GM18502 (cell line): ENCODE measurements around the gene EPB41L5.
"Not testable (repeated sequence)": the region's sequence is repeated elsewhere in the genome, so short reads cannot be mapped to it uniquely, and the experiment has no call there.

Experiments used
- ATAC-seq: cut with Tn5 transposase; IDR thresholded peaks from one replicate; pipeline ENCODE4 v1.9.1; 2021; ENCODE audit warnings: mild to moderate bottlenecking; ENCODE audit not compliant: unreplicated experiment, poor library complexity

Gene EPB41L5

GRCh38 chr2:120133572-120134244 is 120.8 kb downstream of the EPB41L5 start:
- ATAC-seq, result no peak

DNA sequence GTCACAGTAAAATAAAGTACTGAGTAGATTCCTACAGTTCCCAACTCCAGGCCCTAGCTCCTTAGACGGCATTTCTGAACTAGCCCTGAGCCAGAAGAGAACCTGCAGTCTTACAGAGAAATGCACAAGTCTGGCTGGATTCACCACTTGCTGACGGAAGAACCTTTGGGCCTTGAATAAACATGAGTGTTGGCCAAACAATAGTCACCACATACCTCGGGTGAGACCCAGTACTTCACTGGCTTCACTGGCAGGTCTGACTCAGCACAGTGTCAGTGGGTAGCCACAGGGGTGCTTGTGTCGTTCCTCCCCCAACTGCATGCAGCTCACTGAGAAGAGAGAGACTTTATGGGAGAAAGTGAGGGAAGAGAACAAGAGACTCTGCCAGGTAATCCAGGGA is 121.4 kb downstream of the EPB41L5 start:
- ATAC-seq, result no peak

GRCh38 chr2:120135013-120135412 is 122.1 kb downstream of the EPB41L5 start:
- not testable (repeated sequence) for ATAC-seq

GRCh38 chr2:120140866-120141265 is 128.0 kb downstream of the EPB41L5 start:
- ATAC-seq, result no peak

DNA sequence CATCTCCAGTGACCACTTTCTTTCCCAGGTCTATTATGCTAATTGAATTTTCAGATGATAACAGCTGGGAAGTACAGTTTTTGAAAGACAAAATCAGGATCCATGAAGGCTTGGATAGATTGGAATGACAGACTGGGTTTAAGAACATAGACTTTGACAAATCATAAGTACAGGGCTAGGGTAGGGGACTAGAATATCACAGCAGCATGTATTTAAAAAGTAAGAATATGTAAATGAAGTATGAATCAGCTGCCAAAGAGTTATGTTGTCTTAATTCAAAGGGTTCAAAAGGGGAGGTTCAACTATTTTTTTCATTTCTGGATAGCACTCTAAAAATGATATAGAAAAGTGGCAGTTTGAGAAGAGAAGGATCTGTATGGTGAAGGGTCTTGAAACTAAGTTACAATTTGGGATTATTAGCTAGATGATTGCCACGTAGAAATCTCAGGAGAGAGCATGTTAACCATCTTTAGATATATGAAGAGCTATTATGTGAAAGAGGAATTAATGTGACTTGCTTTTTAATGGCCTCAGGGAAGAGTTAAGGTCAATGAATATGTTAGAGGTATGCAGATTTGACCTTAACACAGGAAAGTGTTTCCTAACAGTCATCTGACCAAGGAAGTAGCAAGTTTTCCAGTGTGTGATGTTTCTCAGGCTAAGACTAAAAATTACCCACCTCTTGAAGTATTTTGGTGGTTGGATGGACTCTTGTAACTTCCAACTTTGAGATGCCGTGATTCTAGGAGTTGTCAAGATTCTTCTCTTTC is 128.6 kb downstream of the EPB41L5 start:
- ATAC-seq, result no peak

DNA sequence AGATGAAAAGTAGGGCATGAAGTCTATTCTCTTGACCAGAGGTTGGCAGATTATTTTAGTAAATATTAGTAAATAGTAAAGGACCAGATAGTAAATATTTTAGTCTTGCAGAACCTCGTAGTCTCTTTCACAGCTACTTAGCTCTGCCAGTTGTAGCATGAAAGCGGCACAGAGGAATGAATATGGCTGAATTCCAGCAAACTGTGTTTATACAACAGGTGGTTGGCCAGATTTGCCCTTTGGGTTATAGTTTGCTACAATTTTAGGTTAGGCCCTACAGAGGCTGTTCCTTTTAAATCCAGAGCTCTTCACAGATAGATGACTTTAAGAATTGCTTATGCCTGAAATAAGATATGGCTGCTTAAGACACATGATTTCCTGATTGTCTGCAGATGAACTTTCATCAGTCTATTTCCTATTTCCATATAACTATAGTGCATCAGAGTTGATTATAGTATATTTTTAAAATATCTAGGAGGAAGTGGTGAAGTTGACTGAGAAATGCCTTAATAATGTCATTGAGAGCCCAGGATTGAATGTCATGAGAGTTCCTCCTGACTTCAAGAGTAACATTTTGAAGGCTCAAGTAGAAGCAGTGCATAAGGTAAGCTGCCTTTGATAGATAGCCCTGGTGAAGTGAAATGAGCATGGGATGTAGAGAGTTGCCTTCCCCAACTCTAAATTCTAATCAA is 129.8 kb downstream of the EPB41L5 start:
- no peak for ATAC-seq

DNA sequence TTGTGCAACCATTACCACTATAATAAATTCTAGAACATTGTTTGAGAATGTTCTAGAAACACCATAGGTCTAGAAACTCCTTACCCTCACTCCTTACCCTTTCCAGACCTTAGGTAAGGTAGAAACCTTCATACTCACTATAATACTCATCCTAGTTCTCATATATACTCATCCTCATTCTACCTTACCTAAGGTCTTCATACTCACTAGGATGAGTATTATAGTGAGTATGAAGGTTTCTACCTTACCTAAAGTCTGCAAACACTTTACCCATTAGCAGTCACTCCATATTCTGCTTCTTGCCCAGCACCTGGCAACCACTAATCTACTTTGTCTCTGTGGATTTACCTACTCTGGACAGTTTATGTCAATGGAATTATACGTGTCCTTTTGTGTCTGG is 135.4 kb downstream of the EPB41L5 start:
- no peak for ATAC-seq

DNA sequence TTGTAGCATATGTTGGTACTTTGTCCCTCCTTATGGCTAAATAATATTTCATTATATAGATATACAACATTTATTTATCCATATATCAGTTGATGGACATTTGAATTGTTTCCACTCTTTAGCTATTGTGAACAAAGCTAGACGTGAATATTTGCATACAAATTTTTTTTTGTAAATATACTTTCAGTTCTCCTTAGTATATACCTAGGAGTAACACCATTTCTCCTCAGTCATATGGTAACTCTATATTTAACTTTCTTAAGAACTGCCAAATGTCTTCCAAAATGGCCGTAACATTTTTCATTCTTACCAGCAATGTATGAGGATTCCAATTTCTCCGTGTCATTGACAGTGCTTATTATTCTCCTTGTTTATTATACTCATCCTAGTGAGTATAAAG is 135.8 kb downstream of the EPB41L5 start:
- no peak for ATAC-seq

- no peak for ATAC-seq
Measured at GRCh38 chr2:120149406-120149805, 136.5 kb downstream of the EPB41L5 start.

- ATAC-seq, result no peak
Measured at GRCh38 chr2:120150040-120150482, 137.2 kb downstream of the EPB41L5 start.

- ATAC-seq, result no peak
Measured at GRCh38 chr2:120155308-120155707, 142.4 kb downstream of the EPB41L5 start.

DNA sequence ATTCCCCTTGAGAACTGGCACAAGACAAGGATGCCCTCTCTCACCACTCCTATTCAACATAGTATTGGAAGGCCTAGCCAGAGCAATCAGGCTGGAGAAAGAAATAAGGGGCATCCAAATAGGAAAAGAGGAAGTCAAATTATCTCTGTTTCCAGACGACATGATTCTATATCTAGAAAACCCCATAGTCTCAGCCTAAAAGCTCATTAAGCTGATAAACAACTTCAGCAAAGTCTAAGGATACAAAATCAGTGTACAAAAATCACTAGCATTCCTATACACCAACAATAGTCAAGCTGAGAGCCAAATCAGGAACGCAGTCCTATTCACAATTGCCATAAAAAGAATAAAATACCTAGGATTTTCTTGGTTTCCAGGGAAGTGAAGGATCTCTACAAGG is 145.8 kb downstream of the EPB41L5 start:
- not testable (repeated sequence) for ATAC-seq

- ATAC-seq, result no peak
Measured at GRCh38 chr2:120161190-120161589, 148.3 kb downstream of the EPB41L5 start.

GRCh38 chr2:120162716-120163115 is 149.8 kb downstream of the EPB41L5 start:
- no peak for ATAC-seq

DNA sequence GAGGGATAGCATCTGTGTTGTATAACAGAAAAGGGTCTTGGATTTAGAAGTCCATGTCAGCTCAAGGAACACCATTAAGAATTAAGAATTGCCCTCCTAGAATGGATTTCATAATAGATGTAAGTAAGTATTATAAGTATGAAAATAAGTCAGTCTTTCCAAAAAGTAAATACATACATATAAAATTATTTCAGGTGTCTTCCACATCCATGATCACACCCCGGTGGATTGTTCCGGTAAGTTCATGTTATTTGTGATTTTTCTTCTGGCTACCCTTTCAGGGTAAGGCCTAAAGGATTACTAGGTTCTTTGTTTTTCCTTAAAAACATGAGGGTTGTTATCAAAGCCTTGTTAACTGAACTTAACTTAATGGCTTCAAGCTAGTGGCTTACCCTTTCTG is 154.4 kb downstream of the EPB41L5 start:
- no peak for ATAC-seq

DNA sequence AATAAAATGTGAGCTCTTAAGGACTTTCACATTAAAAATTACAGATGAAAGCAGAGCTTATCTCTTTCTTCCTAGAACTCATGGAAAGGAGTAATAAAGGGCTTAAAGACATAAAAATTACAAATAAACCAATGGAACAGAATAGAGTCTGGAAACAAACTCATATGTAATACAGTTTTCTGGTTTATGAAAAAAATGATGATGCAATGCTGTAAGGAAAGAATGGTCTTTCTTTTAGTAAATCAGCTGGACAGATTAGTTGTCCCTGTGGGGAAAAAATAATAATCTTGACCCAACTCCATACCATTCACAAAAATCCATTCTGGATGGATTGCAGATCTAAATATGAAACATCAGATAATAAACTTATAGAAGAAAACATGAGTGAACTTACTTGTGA is 156.1 kb downstream of the EPB41L5 start:
- ATAC-seq, result no peak

DNA sequence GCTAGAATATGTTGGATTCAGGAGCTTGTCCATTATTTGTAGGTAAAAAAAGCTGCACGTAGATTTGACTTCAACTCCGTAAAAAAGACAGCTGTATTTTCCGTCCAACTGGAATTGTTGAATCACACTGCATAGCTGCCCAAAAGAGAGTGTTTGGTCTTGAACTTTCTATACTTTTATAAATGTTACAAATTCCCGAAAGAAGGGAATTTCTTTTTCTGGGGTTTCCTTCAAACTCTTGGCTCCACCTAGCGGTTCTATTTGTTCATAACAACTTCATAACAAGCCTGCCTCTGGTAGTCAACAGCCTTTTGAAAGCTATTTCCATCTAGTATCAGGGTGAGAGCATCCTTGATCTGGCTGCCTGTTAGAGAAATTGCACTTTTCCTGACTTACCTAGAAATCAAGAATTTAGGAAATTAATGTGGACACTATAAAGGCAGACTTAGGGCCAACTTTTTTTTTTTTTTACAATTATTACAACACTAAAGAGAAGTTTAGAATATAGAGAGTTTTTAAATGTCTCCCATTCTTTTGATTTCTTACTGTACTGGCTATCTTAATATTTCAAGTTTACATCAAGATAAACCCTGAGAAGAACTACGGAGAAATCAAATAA is 162.2 kb downstream of the EPB41L5 start:
- no peak for ATAC-seq

- no peak for ATAC-seq
Measured at GRCh38 chr2:120176526-120176925, 163.6 kb downstream of the EPB41L5 start.

- ATAC-seq, result peak; percentile 96
Measured at GRCh38 chr2:120177001-120177621, 164.2 kb downstream of the EPB41L5 start.

GRCh38 chr2:120177973-120178372 is 165.1 kb downstream of the EPB41L5 start:
- no peak for ATAC-seq
